HT1080 (cell line): ENCODE results near the gene R3HDM2. TPM values are rescaled to one million over a fixed set of nuclear protein-coding genes. Genes with fewer than 3 reads are reported as not detected.

Experiments
- DNase-seq: peaks from one replicate; pipeline ENCODE4 v3.0.0-alpha.2; 2015; ENCODE audit warnings: low read depth
- small RNA-seq: library from RNA; depleted of rRNA; stranded (forward); fragments of <200 nt; gene quantifications from one replicate; pipeline ENCODE3, GENCODE V24; 2014
- total RNA-seq: library from RNA; depleted of rRNA; stranded (reverse); fragments of >200 nt; shearing (Covaris generic); gene quantifications from 2 replicates; pipeline ENCODE4 v1.2.3, GENCODE V29; 2014; rRNA removed

Gene R3HDM2
- total RNA-seq, 1 experiment from 2014 or later = 13.0 TPM

GRCh38 chr12:57207731-57208630, 222.9 kb downstream of the R3HDM2 start:
- DNase-seq = no peak

- DNase-seq = no peak
Observed at GRCh38 chr12:57205931-57206330, 224.9 kb downstream of the R3HDM2 start.

- DNase-seq = no peak
Observed at GRCh38 chr12:57205186-57205585, 225.7 kb downstream of the R3HDM2 start.

GRCh38 chr12:57204454-57204853, 226.4 kb downstream of the R3HDM2 start:
- no peak for DNase-seq

- no peak for DNase-seq
Observed at GRCh38 chr12:57203791-57204190, 227.1 kb downstream of the R3HDM2 start.

Small RNA genes within 50 kb of the gene (small RNA-seq; reads per million reads assigned to genes)
- not detected for gene RNU6-879P

Other genes with a start within 250 kb of the R3HDM2 start
- gene NXPH4, start 214.2 kb downstream of the R3HDM2 start, total RNA-seq = 11.9 and 17.1 TPM in 2 replicates
- gene SHMT2, start 201.3 kb downstream of the R3HDM2 start, total RNA-seq = 263 and 293 TPM in 2 replicates
- gene STAC3, start 179.9 kb downstream of the R3HDM2 start, total RNA-seq = 0.10 and 0.27 TPM in 2 replicates
- 0.13 and 0.37 TPM in 2 replicates for gene INHBC, start 3.7 kb upstream of the R3HDM2 start, total RNA-seq
- gene INHBE, start 24.3 kb upstream of the R3HDM2 start, total RNA-seq = 1.4 and 2.1 TPM in 2 replicates
- 0.60 and 4.0 TPM in 2 replicates for gene GLI1, start 28.7 kb upstream of the R3HDM2 start, total RNA-seq
- gene ARHGAP9, start 48.8 kb upstream of the R3HDM2 start, total RNA-seq = 2.2 and 3.3 TPM in 2 replicates
- gene MARS1, start 57.0 kb upstream of the R3HDM2 start, total RNA-seq = 282 and 304 TPM in 2 replicates
- 11.8 and 12.7 TPM in 2 replicates for gene DDIT3, start 89.5 kb upstream of the R3HDM2 start, total RNA-seq
- 4.9 and 9.5 TPM in 2 replicates for gene MBD6, start 91.8 kb upstream of the R3HDM2 start, total RNA-seq
- gene DCTN2, start 116.1 kb upstream of the R3HDM2 start, total RNA-seq = 79.5 and 87.1 TPM in 2 replicates
- not detected in 2 replicates for gene KIF5A, start 119.0 kb upstream of the R3HDM2 start, total RNA-seq
- gene PIP4K2C, start 160.1 kb upstream of the R3HDM2 start, total RNA-seq = 21.3 and 27.5 TPM in 2 replicates
- 11.3 and 16.7 TPM in 2 replicates for gene DTX3, start 173.8 kb upstream of the R3HDM2 start, total RNA-seq
- 5.7 and 6.0 TPM in 2 replicates for gene ARHGEF25, start 180.4 kb upstream of the R3HDM2 start, total RNA-seq
- 23.6 and 34.1 TPM in 2 replicates for gene B4GALNT1, start 202.2 kb upstream of the R3HDM2 start, total RNA-seq